ENCODE measurements around the gene CDT1.

The CDT1 gene

DNA sequence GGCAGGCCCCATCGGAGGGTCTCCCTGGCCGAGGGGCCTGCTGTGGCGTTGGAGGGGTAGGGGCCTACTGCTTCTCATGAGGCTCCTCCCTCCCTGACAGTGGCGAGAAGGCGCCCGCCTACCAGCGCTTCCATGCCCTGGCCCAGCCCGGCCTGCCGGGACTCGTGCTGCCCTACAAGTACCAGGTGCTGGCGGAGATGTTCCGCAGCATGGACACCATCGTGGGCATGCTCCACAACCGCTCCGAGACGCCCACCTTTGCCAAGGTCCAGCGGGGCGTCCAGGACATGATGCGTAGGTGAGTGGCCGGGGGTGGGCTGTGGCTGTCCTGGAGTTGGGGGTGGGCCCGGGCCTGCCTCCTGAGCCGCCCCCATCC is 1.7 kb downstream of the CDT1 start:
- Histone ChIP-seq H3F3A (ENCODE audit: insufficient read depth) (peaks cover 38% of the 10 kb centered on the region), H3K4me3 (ENCODE audit: insufficient read depth, low read length, poor library complexity, severe bottlenecking) (no peak overlapping the region), H4K20me1 (ENCODE audit: low read depth, low read length) (no peaks in the 10 kb centered on the region), H3K36me3 (ENCODE audit: low read length) (no peaks in the 10 kb centered on the region), H3K79me2 (ENCODE audit: insufficient read depth, low read length) (peaks cover 18% of the 10 kb centered on the region), H3K9ac (ENCODE audit: low read length) (peak overlapping the region; percentile 99), H3K27ac (ENCODE audit: low read depth, low read length) (no peak overlapping the region), H3K27me3 (ENCODE audit: low read length) (no peaks in the 10 kb centered on the region), H3K9me3 (ENCODE audit: insufficient read depth, low read length) (no peaks in the 10 kb centered on the region), H3K9me2 (replicated peaks; ENCODE audit: insufficient read depth, low read length) (no peaks in the 10 kb centered on the region), H2AFZ (ENCODE audit: low read depth, low read length, severe bottlenecking) (no peak overlapping the region), H3K4me2 (ENCODE audit: low read depth, low read length, poor library complexity, severe bottlenecking) (peak overlapping the region; percentile 93)
- no peak for TF ChIP-seq CTCF (IDR thresholded peaks at IDR 0.05; ENCODE audit: insufficient read depth, low read length, poor library complexity, severe bottlenecking)
- no peak for TF ChIP-seq EZH2phosphoT487 (conservative IDR thresholded peaks at IDR 0.05; ENCODE audit: low read length)

DNA sequence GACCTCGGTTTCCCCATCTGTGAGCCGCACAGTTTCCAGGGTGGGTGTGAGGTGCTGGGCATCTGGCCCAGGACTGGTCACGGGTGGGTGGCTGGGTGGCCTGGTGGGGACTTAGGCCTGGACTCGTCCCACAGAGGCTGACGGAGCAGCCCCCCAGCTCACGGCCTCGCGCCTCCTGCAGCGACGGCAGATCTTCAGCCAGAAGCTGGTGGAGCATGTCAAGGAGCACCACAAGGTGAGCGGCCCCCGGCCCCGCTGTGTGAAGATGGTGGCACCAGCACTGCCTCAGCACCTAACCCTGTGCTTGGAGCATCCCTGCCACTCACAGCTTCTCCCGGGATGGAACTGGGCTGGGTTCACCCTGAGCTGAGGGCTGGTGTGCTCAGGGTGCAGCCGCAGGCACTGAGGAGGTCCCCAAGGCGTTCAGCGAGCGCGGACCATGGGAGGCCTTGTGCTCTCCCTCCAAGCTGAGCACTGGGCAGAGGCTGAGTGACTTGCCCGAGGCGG is 2.4 kb downstream of the CDT1 start:
- no peaks in the 10 kb centered on the region for H3K27me3 ChIP-seq (ENCODE audit: low read length)
- no peaks in the 10 kb centered on the region for H3K9me3 ChIP-seq (ENCODE audit: insufficient read depth, low read length)
- H3K4me2 ChIP-seq (ENCODE audit: low read depth, low read length, poor library complexity, severe bottlenecking), result no peak overlapping the region
- no peaks in the 10 kb centered on the region for H4K20me1 ChIP-seq (ENCODE audit: low read depth, low read length)
- no peak overlapping the region for H2AFZ ChIP-seq (ENCODE audit: low read depth, low read length, severe bottlenecking)
- no peak for TF ChIP-seq EZH2phosphoT487 (conservative IDR thresholded peaks at IDR 0.05; ENCODE audit: low read length)
- TF ChIP-seq CTCF (IDR thresholded peaks at IDR 0.05; ENCODE audit: insufficient read depth, low read length, poor library complexity, severe bottlenecking), result no peak
- no peak overlapping the region for H3K9ac ChIP-seq (ENCODE audit: low read length)
- H3K9me2 ChIP-seq (replicated peaks; ENCODE audit: insufficient read depth, low read length), result no peaks in the 10 kb centered on the region
- peaks cover 22% of the 10 kb centered on the region for H3K79me2 ChIP-seq (ENCODE audit: insufficient read depth, low read length)
- H3K4me3 ChIP-seq (ENCODE audit: insufficient read depth, low read length, poor library complexity, severe bottlenecking), result no peak overlapping the region
- no peaks in the 10 kb centered on the region for H3K36me3 ChIP-seq (ENCODE audit: low read length)
- no peak overlapping the region for H3K27ac ChIP-seq (ENCODE audit: low read depth, low read length)
- H3F3A ChIP-seq (ENCODE audit: insufficient read depth), result peaks cover 44% of the 10 kb centered on the region

GRCh38 chr16:88806491-88807111 is 3.0 kb downstream of the CDT1 start:
- Histone ChIP-seq H3K36me3 (ENCODE audit: low read length) (no peaks in the 10 kb centered on the region), H3K9me2 (replicated peaks; ENCODE audit: insufficient read depth, low read length) (no peaks in the 10 kb centered on the region), H3K9ac (ENCODE audit: low read length) (no peak overlapping the region), H2AFZ (ENCODE audit: low read depth, low read length, severe bottlenecking) (no peak overlapping the region), H3K4me2 (ENCODE audit: low read depth, low read length, poor library complexity, severe bottlenecking) (no peak overlapping the region), H4K20me1 (ENCODE audit: low read depth, low read length) (no peaks in the 10 kb centered on the region), H3F3A (ENCODE audit: insufficient read depth) (peaks cover 45% of the 10 kb centered on the region), H3K79me2 (ENCODE audit: insufficient read depth, low read length) (peaks cover 25% of the 10 kb centered on the region), H3K27me3 (ENCODE audit: low read length) (no peaks in the 10 kb centered on the region), H3K9me3 (ENCODE audit: insufficient read depth, low read length) (no peaks in the 10 kb centered on the region), H3K4me3 (ENCODE audit: insufficient read depth, low read length, poor library complexity, severe bottlenecking) (no peak overlapping the region), H3K27ac (ENCODE audit: low read depth, low read length) (no peak overlapping the region)
- no peak for TF ChIP-seq CTCF (IDR thresholded peaks at IDR 0.05; ENCODE audit: insufficient read depth, low read length, poor library complexity, severe bottlenecking)
- no peak for TF ChIP-seq EZH2phosphoT487 (conservative IDR thresholded peaks at IDR 0.05; ENCODE audit: low read length)
